ENCODE data around the gene SH3RF2.

Gene SH3RF2

GRCh38 chr5:146025114-146025680 lies 88.8 kb downstream of the SH3RF2 start:
- H3K9ac ChIP-seq (ENCODE audit: low read length), result no peak overlapping the region
- no peaks in the 10 kb centered on the region for H3K9me3 ChIP-seq (ENCODE audit: control insufficient read depth, insufficient read depth, low read depth, low read length)
- H3K27ac ChIP-seq (ENCODE audit: low read depth, low read length), result no peak overlapping the region
- peaks cover 31% of the 10 kb centered on the region for H3K4me1 ChIP-seq (ENCODE audit: control insufficient read depth, insufficient read depth, low read length)
- H3K27me3 ChIP-seq (ENCODE audit: control insufficient read depth, insufficient read depth, low read length), result no peaks in the 10 kb centered on the region
- no peaks in the 10 kb centered on the region for H3K36me3 ChIP-seq (ENCODE audit: control insufficient read depth, insufficient read depth, low read length)
- H3K4me3 ChIP-seq (ENCODE audit: low read depth, low read length), result no peak overlapping the region

GRCh38 chr5:146025681-146026080 lies 89.3 kb downstream of the SH3RF2 start:
- 0 out of 2 replicates have a peak overlapping the region, but pooled peaks have one; percentile 14 for H3K27ac ChIP-seq (ENCODE audit: low read depth, low read length)
- H3K36me3 ChIP-seq (ENCODE audit: control insufficient read depth, insufficient read depth, low read length), result no peaks in the 10 kb centered on the region
- no peak overlapping the region for H3K9ac ChIP-seq (ENCODE audit: low read length)

GRCh38 chr5:146026307-146027010 lies 90.1 kb downstream of the SH3RF2 start:
- H3K4me1 ChIP-seq (ENCODE audit: control insufficient read depth, insufficient read depth, low read length), result peaks cover 31% of the 10 kb centered on the region
- H3K9me3 ChIP-seq (ENCODE audit: control insufficient read depth, insufficient read depth, low read depth, low read length), result no peaks in the 10 kb centered on the region
- peak overlapping the region; percentile 38 for H3K9ac ChIP-seq (ENCODE audit: low read length)
- no peaks in the 10 kb centered on the region for H3K36me3 ChIP-seq (ENCODE audit: control insufficient read depth, insufficient read depth, low read length)
- H3K27me3 ChIP-seq (ENCODE audit: control insufficient read depth, insufficient read depth, low read length), result no peaks in the 10 kb centered on the region
- H3K27ac ChIP-seq (ENCODE audit: low read depth, low read length), result peak overlapping the region; percentile 34; the same call in 1 of the 2 replicates
- 0 out of 2 replicates have a peak overlapping the region, but pooled peaks have one; percentile 8 for H3K4me3 ChIP-seq (ENCODE audit: low read depth, low read length)

More at GRCh38 chr5:146025681-146026080, 89.3 kb downstream of the SH3RF2 start:
- Histone ChIP-seq H3K9me3 (ENCODE audit: control insufficient read depth, insufficient read depth, low read depth, low read length) (no peaks in the 10 kb centered on the region), H3K4me3 (ENCODE audit: low read depth, low read length) (no peak overlapping the region), H3K27me3 (ENCODE audit: control insufficient read depth, insufficient read depth, low read length) (no peaks in the 10 kb centered on the region), H3K4me1 (ENCODE audit: control insufficient read depth, insufficient read depth, low read length) (peaks cover 31% of the 10 kb centered on the region)

GRCh38 chr5:146027751-146028150 lies 91.4 kb downstream of the SH3RF2 start:
- Histone ChIP-seq H3K27ac (ENCODE audit: low read depth, low read length) (no peak overlapping the region), H3K9ac (ENCODE audit: low read length) (no peak overlapping the region)

GRCh38 chr5:146032911-146033310 lies 96.5 kb downstream of the SH3RF2 start:
- Histone ChIP-seq H3K27me3 (ENCODE audit: control insufficient read depth, insufficient read depth, low read length) (no peaks in the 10 kb centered on the region), H3K4me3 (ENCODE audit: low read depth, low read length) (no peak overlapping the region), H3K27ac (ENCODE audit: low read depth, low read length) (no peak overlapping the region), H3K9ac (ENCODE audit: low read length) (no peak overlapping the region), H3K9me3 (ENCODE audit: control insufficient read depth, insufficient read depth, low read depth, low read length) (no peaks in the 10 kb centered on the region), H3K36me3 (ENCODE audit: control insufficient read depth, insufficient read depth, low read length) (no peaks in the 10 kb centered on the region), H3K4me1 (ENCODE audit: control insufficient read depth, insufficient read depth, low read length) (no peaks in the 10 kb centered on the region)

More at GRCh38 chr5:146027751-146028150, 91.4 kb downstream of the SH3RF2 start:
- Histone ChIP-seq H3K27me3 (ENCODE audit: control insufficient read depth, insufficient read depth, low read length) (no peaks in the 10 kb centered on the region), H3K9me3 (ENCODE audit: control insufficient read depth, insufficient read depth, low read depth, low read length) (no peaks in the 10 kb centered on the region), H3K36me3 (ENCODE audit: control insufficient read depth, insufficient read depth, low read length) (no peaks in the 10 kb centered on the region), H3K4me3 (ENCODE audit: low read depth, low read length) (no peak overlapping the region), H3K4me1 (ENCODE audit: control insufficient read depth, insufficient read depth, low read length) (peaks cover 31% of the 10 kb centered on the region)

- Histone ChIP-seq H3K36me3 (ENCODE audit: control insufficient read depth, insufficient read depth, low read length) (no peaks in the 10 kb centered on the region), H3K9me3 (ENCODE audit: control insufficient read depth, insufficient read depth, low read depth, low read length) (no peaks in the 10 kb centered on the region), H3K9ac (ENCODE audit: low read length) (no peak overlapping the region), H3K27me3 (ENCODE audit: control insufficient read depth, insufficient read depth, low read length) (no peaks in the 10 kb centered on the region), H3K27ac (ENCODE audit: low read depth, low read length) (no peak overlapping the region), H3K4me3 (ENCODE audit: low read depth, low read length) (no peak overlapping the region), H3K4me1 (ENCODE audit: control insufficient read depth, insufficient read depth, low read length) (no peaks in the 10 kb centered on the region)
Observed at GRCh38 chr5:146034127-146034526, 97.7 kb downstream of the SH3RF2 start.

GRCh38 chr5:146034605-146035004 lies 98.2 kb downstream of the SH3RF2 start:
- H3K27me3 ChIP-seq (ENCODE audit: control insufficient read depth, insufficient read depth, low read length), result no peaks in the 10 kb centered on the region
- H3K27ac ChIP-seq (ENCODE audit: low read depth, low read length), result no peak overlapping the region
- H3K4me3 ChIP-seq (ENCODE audit: low read depth, low read length), result no peak overlapping the region
- H3K36me3 ChIP-seq (ENCODE audit: control insufficient read depth, insufficient read depth, low read length), result no peaks in the 10 kb centered on the region
- no peaks in the 10 kb centered on the region for H3K9me3 ChIP-seq (ENCODE audit: control insufficient read depth, insufficient read depth, low read depth, low read length)
- no peaks in the 10 kb centered on the region for H3K4me1 ChIP-seq (ENCODE audit: control insufficient read depth, insufficient read depth, low read length)
- H3K9ac ChIP-seq (ENCODE audit: low read length), result no peak overlapping the region

- Histone ChIP-seq H3K36me3 (ENCODE audit: control insufficient read depth, insufficient read depth, low read length) (no peaks in the 10 kb centered on the region), H3K27me3 (ENCODE audit: control insufficient read depth, insufficient read depth, low read length) (no peaks in the 10 kb centered on the region), H3K9me3 (ENCODE audit: control insufficient read depth, insufficient read depth, low read depth, low read length) (no peaks in the 10 kb centered on the region), H3K9ac (ENCODE audit: low read length) (no peak overlapping the region), H3K4me3 (ENCODE audit: low read depth, low read length) (no peak overlapping the region), H3K4me1 (ENCODE audit: control insufficient read depth, insufficient read depth, low read length) (peaks cover 13% of the 10 kb centered on the region; the same call in 1 of the 2 replicates), H3K27ac (ENCODE audit: low read depth, low read length) (no peak overlapping the region)
Observed at GRCh38 chr5:146039420-146039819, 103.0 kb downstream of the SH3RF2 start.

- Histone ChIP-seq H3K4me3 (ENCODE audit: low read depth, low read length) (no peak overlapping the region), H3K4me1 (ENCODE audit: control insufficient read depth, insufficient read depth, low read length) (peaks cover 13% of the 10 kb centered on the region; the same call in 1 of the 2 replicates), H3K9ac (ENCODE audit: low read length) (no peak overlapping the region), H3K36me3 (ENCODE audit: control insufficient read depth, insufficient read depth, low read length) (no peaks in the 10 kb centered on the region), H3K9me3 (ENCODE audit: control insufficient read depth, insufficient read depth, low read depth, low read length) (no peaks in the 10 kb centered on the region), H3K27me3 (ENCODE audit: control insufficient read depth, insufficient read depth, low read length) (no peaks in the 10 kb centered on the region), H3K27ac (ENCODE audit: low read depth, low read length) (no peak overlapping the region)
Observed at GRCh38 chr5:146040527-146040926, 104.1 kb downstream of the SH3RF2 start.

GRCh38 chr5:146041180-146041789 lies 104.9 kb downstream of the SH3RF2 start:
- H3K36me3 ChIP-seq (ENCODE audit: control insufficient read depth, insufficient read depth, low read length), result no peaks in the 10 kb centered on the region
- no peaks in the 10 kb centered on the region for H3K9me3 ChIP-seq (ENCODE audit: control insufficient read depth, insufficient read depth, low read depth, low read length)
- H3K9ac ChIP-seq (ENCODE audit: low read length), result no peak overlapping the region
- H3K27me3 ChIP-seq (ENCODE audit: control insufficient read depth, insufficient read depth, low read length), result no peaks in the 10 kb centered on the region
- no peak overlapping the region for H3K27ac ChIP-seq (ENCODE audit: low read depth, low read length)
- H3K4me1 ChIP-seq (ENCODE audit: control insufficient read depth, insufficient read depth, low read length), result peaks cover 13% of the 10 kb centered on the region; the same call in 1 of the 2 replicates
- no peak overlapping the region for H3K4me3 ChIP-seq (ENCODE audit: low read depth, low read length)

Data from HUES6 (cell line).